Activated CD8-positive, alpha-beta T cell treated with anti-CD3 and anti-CD28 coated beads, Interleukin-2, amount 10 ng/mL, durations not matched to agents 7 days and 5 days (primary cell): Measurements from ENCODE around the gene HSPA4. TPM values are rescaled to one million over a fixed set of nuclear protein-coding genes. Genes with fewer than 3 reads are reported as not detected.

ENCODE experiments used
- ATAC-seq: fragments of 150-1000 bp; cut with Tn5 transposase; one replicate; pipeline ENCODE4 v1.10.0; 2021; ENCODE audit warnings: moderate library complexity
- CTCF ChIA-PET: fragments of 350-600 bp; sonication (Branson Sonifier 250); formaldehyde crosslinking; loops from one replicate; lab custom pipeline; 2021; ENCODE audit warnings: antibody characterized with exemption; lab: Charles Lee
- POLR2A ChIA-PET: fragments of 350-600 bp; sonication (Branson Sonifier 250); formaldehyde crosslinking; loops from one replicate; lab custom pipeline; 2021; ENCODE audit warnings: antibody characterized with exemption; lab: Charles Lee
- DNase-seq: peaks from one replicate; pipeline ENCODE4 v3.0.0-alpha.2; 2020
- H3K27ac Mint-ChIP-seq: one replicate; pipeline ENCODE4 v1.8.0; 2021; ENCODE audit warnings: mild to moderate bottlenecking, mixed read lengths
- H3K27me3 Mint-ChIP-seq: one replicate; pipeline ENCODE4 v1.8.0; 2021; ENCODE audit warnings: low read depth, mixed read lengths
- H3K36me3 Mint-ChIP-seq: one replicate; pipeline ENCODE4 v1.8.0; 2021; ENCODE audit warnings: low read depth, mixed read lengths
- H3K4me1 Mint-ChIP-seq: one replicate; pipeline ENCODE4 v1.8.0; 2021; ENCODE audit warnings: low read depth, mixed read lengths
- H3K4me3 Mint-ChIP-seq: one replicate; pipeline ENCODE4 v1.8.0; 2021; ENCODE audit warnings: mild to moderate bottlenecking, mixed read lengths
- H3K9me3 Mint-ChIP-seq: one replicate; pipeline ENCODE4 v1.8.0; 2022; ENCODE audit warnings: mixed read lengths; ENCODE audit not compliant: insufficient read depth
- total RNA-seq, 2 experiments: library from RNA; stranded (reverse); gene quantifications; one replicate each; pipeline ENCODE4 v1.2.3, GENCODE V29; 2021

HSPA4 gene
- total RNA-seq, 2 experiments from 2014 or later: 106 to 108 TPM

DNA sequence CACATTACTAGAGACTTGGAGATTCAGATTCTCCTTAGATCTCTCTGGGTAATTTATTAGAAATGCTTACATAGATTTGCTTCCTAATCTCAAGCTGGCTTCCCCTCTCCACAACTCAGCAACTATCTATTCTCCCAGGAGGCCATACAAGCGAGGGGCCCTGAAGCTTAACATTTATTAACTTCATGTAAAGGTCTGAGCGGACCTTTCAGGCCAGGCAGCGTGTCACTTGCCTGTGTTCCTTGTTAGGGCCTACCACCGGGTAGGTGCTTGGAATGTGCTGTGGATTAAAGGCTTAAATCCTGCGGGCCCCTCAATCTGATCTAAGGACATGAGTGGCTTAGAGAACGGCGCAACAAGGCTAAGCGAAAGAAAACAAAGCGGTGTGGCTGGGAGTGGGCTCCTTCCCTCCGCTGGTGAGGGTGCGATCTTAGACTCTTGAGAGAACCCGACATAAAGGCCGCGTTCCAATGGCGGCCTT is 712 bp upstream of the HSPA4 start:
- peaks cover 50% of the 10 kb centered on the region for H3K4me1 Mint-ChIP-seq
- peaks cover 21% of the 10 kb centered on the region for H3K36me3 Mint-ChIP-seq
- H3K4me3 Mint-ChIP-seq: peak overlapping the region; percentile 98
- ATAC-seq: no peak
- ChIA-PET POLR2A (interaction anchor here (0.6 to 2.7 kb wide), 16 partner anchors 10 to 934 kb away, joined by 3 to 36 read pairs (median 4); partner anchors contain the start of genes AFF4, GDF9, IRF1 and KIF3A), CTCF (interaction anchor here (1.1 kb wide), 1 partner anchor 26 kb away, joined by 3 read pairs; no protein-coding TSS in a partner anchor)
- no peak for DNase-seq
- H3K27me3 Mint-ChIP-seq: no peaks in the 10 kb centered on the region
- H3K27ac Mint-ChIP-seq: peak overlapping the region; percentile 100
- H3K9me3 Mint-ChIP-seq: no peaks in the 10 kb centered on the region

DNA sequence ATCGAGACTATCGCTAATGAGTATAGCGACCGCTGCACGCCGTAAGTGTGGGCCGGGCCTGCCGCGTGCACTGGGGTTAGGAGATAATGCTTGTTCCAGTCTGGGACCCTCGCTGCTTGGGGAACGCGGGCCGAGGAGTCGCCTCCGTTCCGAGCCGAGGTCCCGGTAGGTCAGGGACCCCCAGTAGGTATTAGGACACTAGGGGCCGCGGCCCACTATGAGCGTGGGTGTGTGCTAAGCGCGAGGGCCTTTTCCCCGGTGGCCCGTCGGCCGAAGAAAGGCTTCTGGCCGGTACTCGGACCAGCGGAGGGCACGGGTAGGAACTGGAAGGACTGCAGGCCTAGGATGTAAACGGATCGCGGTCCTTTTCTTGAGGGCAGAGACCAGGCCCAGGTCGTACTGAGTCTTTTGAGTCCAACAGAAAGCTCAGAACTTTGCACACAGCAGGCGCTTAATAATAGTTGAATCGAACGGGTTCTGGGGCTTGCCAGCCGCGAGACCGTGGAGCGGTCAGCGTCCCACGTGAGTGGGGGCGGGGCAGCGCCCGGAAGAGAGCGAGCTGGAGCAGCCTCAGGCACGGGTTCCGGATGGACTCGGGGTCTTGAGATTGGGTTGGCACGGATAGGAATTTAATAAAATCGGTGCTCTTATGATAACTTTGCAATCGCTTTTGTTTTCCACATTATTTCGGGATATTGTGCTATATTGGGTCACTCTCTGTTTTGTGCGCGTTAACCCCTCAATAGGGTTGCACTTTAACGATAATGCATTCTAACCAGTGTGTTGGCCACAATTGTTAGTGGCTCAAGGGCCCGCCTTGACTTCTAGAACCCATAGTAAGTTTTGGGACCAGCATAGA is 733 bp downstream of the HSPA4 start:
- Mint-ChIP-seq H3K9me3 (no peaks in the 10 kb centered on the region), H3K27ac (peak overlapping the region; percentile 100), H3K4me3 (peak overlapping the region; percentile 98), H3K27me3 (no peaks in the 10 kb centered on the region), H3K4me1 (peaks cover 54% of the 10 kb centered on the region), H3K36me3 (peaks cover 21% of the 10 kb centered on the region)
- ChIA-PET CTCF (interaction anchor here (1.1 kb wide), 1 partner anchor 28 kb away, joined by 3 read pairs; no protein-coding TSS in a partner anchor), POLR2A (interaction anchor here (0.7 to 2.7 kb wide), 16 partner anchors 8 to 1852 kb away, joined by 3 to 36 read pairs (median 4); partner anchors contain the start of genes AFF4, GDF9, IRF1 and KIF3A)
- ATAC-seq: peak; percentile 25
- DNase-seq: peak; percentile 73

- DNase-seq: no peak
- peak overlapping the region; percentile 98 for H3K4me3 Mint-ChIP-seq
- H3K36me3 Mint-ChIP-seq: peaks cover 23% of the 10 kb centered on the region
- ATAC-seq: no peak
- peaks cover 61% of the 10 kb centered on the region for H3K4me1 Mint-ChIP-seq
- H3K27ac Mint-ChIP-seq: peak overlapping the region; percentile 100
- no peaks in the 10 kb centered on the region for H3K27me3 Mint-ChIP-seq
- no peaks in the 10 kb centered on the region for H3K9me3 Mint-ChIP-seq
- ChIA-PET CTCF (no interaction called here), POLR2A (no interaction called here)
Observed at GRCh38 chr5:133053448-133053847, 1.6 kb downstream of the HSPA4 start.

- Mint-ChIP-seq H3K27me3 (no peaks in the 10 kb centered on the region), H3K4me1 (peaks cover 61% of the 10 kb centered on the region), H3K9me3 (no peaks in the 10 kb centered on the region), H3K4me3 (peak overlapping the region; percentile 24), H3K36me3 (peaks cover 23% of the 10 kb centered on the region), H3K27ac (no peak overlapping the region)
- CTCF ChIA-PET: no interaction called here
- POLR2A ChIA-PET: interaction anchor here (1.3 kb wide), 1 partner anchor 29 kb away, joined by 4 read pairs; the partner anchor contains the start of gene ZCCHC10
- ATAC-seq (no peak), DNase-seq (no peak)
Observed at GRCh38 chr5:133054697-133055471, 3.1 kb downstream of the HSPA4 start.

DNA sequence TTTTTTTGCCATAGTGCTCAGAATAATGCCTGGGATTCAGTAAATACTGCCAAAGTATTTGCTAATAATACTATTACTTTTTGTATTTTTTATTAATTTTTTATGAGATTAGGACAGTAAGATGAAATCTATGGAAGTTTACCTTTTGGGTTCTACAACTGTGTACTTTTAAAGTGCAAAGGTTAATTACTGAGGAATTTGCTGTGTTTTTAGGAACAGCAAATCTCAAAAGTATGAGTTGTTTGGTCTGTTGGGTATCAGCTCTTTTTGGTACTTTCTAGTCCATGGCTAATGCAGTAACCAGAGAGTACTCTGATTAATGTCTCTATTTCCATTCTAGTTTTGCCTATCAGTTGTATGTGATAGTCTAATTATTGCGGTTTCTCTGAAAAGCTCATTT is 5.1 kb downstream of the HSPA4 start:
- DNase-seq (no peak), ATAC-seq (no peak)
- ChIA-PET CTCF (no interaction called here), POLR2A (interaction anchor here (0.7 kb wide), 1 partner anchor 93 kb away, joined by 5 read pairs; the partner anchor contains the start of gene AFF4)
- Mint-ChIP-seq H3K9me3 (no peaks in the 10 kb centered on the region), H3K27me3 (no peaks in the 10 kb centered on the region), H3K36me3 (peaks cover 18% of the 10 kb centered on the region), H3K4me3 (no peak overlapping the region), H3K4me1 (peaks cover 56% of the 10 kb centered on the region), H3K27ac (no peak overlapping the region)

- ChIA-PET CTCF (no interaction called here), POLR2A (no interaction called here)
- Mint-ChIP-seq H3K9me3 (no peaks in the 10 kb centered on the region), H3K36me3 (peaks cover 8% of the 10 kb centered on the region), H3K27me3 (no peaks in the 10 kb centered on the region), H3K4me1 (peaks cover 49% of the 10 kb centered on the region), H3K27ac (no peak overlapping the region), H3K4me3 (no peak overlapping the region)
- DNase-seq (no peak), ATAC-seq (no peak)
Observed at GRCh38 chr5:133059621-133060020, 7.8 kb downstream of the HSPA4 start.

DNA sequence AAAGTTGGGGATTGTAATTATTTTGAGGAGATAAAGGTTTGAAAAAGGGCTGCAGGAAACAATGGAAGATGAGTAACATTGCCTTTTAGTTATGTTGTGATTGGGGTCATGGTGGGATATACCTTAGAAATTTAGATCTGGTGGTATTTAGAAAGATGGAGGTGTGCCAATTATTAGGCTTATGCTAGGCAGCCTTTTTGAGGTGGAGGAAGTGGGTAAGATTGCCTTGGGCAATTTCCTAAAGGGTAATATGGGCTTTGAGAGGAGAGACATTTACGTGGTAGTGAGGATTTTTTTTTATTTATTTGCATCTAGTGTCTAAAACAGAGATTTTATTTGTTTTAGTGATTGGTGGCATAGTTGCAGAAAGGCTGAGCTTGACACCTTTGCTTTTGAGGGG is 10.5 kb downstream of the HSPA4 start:
- Mint-ChIP-seq H3K4me1 (peaks cover 32% of the 10 kb centered on the region), H3K27ac (peak overlapping the region; percentile 65), H3K4me3 (no peak overlapping the region), H3K27me3 (no peaks in the 10 kb centered on the region), H3K36me3 (peaks cover 21% of the 10 kb centered on the region), H3K9me3 (no peaks in the 10 kb centered on the region)
- ATAC-seq (no peak), DNase-seq (no peak)
- ChIA-PET POLR2A (interaction anchor here (2.4 kb wide), 1 partner anchor 10 kb away, joined by 11 read pairs; the partner anchor contains the start of gene HSPA4), CTCF (interaction anchor here (0.6 kb wide), 1 partner anchor 728 kb away, joined by 3 read pairs; no protein-coding TSS in a partner anchor)

- ATAC-seq (no peak), DNase-seq (no peak)
- H3K36me3 Mint-ChIP-seq: peaks cover 34% of the 10 kb centered on the region
- H3K4me3 Mint-ChIP-seq: no peak overlapping the region
- POLR2A ChIA-PET: interaction anchor here (2.4 kb wide), 1 partner anchor 12 kb away, joined by 11 read pairs; the partner anchor contains the start of gene HSPA4
- H3K9me3 Mint-ChIP-seq: no peaks in the 10 kb centered on the region
- no peaks in the 10 kb centered on the region for H3K27me3 Mint-ChIP-seq
- H3K4me1 Mint-ChIP-seq: peaks cover 24% of the 10 kb centered on the region
- no peak overlapping the region for H3K27ac Mint-ChIP-seq
- CTCF ChIA-PET: no interaction called here
Observed at GRCh38 chr5:133063965-133064364, 12.2 kb downstream of the HSPA4 start.

DNA sequence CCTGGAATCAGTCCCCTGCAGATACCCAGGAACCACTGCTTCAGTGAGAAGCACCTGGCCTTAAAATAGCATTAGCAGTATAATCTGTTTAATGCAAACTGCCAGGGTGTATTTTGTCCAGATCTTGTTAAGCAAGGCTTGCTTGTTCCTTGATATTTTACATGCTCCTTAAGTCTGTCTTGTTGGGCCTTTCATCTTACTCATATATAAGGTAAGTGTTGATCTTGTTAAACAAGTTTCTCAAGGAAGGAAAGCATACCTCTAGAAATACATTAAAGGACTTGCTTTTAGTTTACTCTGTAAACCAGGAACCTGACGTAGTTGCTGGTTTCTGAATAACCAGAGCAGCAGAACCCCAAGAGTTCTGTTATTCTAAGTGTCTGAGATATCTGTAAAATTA is 13.7 kb downstream of the HSPA4 start:
- POLR2A ChIA-PET: no interaction called here
- peaks cover 47% of the 10 kb centered on the region for H3K36me3 Mint-ChIP-seq

DNA sequence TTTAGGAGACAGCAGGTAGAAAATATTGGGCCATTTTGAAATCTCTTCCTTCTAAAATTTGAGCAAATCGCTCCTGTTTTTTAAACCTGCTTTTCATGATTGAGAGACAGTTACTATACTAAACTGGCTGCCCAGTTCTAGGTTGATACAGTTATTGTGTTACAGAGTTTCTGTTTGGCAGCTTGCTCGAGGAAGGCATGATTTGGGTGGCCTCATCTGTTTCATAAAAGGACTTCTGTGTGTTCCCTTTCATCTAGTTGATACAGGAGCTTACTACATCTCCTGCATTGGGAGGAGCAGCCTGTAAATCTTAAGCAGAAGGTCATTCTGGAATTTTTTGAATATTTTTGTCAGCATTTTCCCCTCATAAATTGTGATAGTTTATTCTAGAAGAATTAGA is 14.2 kb downstream of the HSPA4 start:
- peaks cover 17% of the 10 kb centered on the region for H3K4me1 Mint-ChIP-seq
- no peak for ATAC-seq
- peaks cover 51% of the 10 kb centered on the region for H3K36me3 Mint-ChIP-seq
- no peak overlapping the region for H3K27ac Mint-ChIP-seq
- POLR2A ChIA-PET: no interaction called here
- no peak overlapping the region for H3K4me3 Mint-ChIP-seq
- H3K9me3 Mint-ChIP-seq: no peaks in the 10 kb centered on the region
- CTCF ChIA-PET: no interaction called here
- DNase-seq: no peak
- no peaks in the 10 kb centered on the region for H3K27me3 Mint-ChIP-seq

More for the DNA sequence above, 13.7 kb downstream of the HSPA4 start:
- CTCF ChIA-PET: no interaction called here
- Mint-ChIP-seq H3K27me3 (no peaks in the 10 kb centered on the region), H3K9me3 (no peaks in the 10 kb centered on the region), H3K4me3 (no peak overlapping the region), H3K27ac (no peak overlapping the region), H3K4me1 (peaks cover 17% of the 10 kb centered on the region)
- DNase-seq: no peak
- ATAC-seq: no peak

GRCh38 chr5:133072021-133072420 is 20.2 kb downstream of the HSPA4 start:
- CTCF ChIA-PET: no interaction called here
- Mint-ChIP-seq H3K4me1 (peaks cover 2% of the 10 kb centered on the region), H3K27ac (no peak overlapping the region), H3K27me3 (no peaks in the 10 kb centered on the region), H3K36me3 (peaks cover 72% of the 10 kb centered on the region), H3K9me3 (no peaks in the 10 kb centered on the region), H3K4me3 (no peak overlapping the region)
- no peak for DNase-seq
- ATAC-seq: no peak
- POLR2A ChIA-PET: interaction anchor here (0.5 to 1.4 kb wide), 2 partner anchors 20 to 39 kb away, joined by 3 to 5 read pairs; partner anchors contain the start of gene HSPA4
